Panc1 (cell line): Measurements from ENCODE around the gene GRPR.

ENCODE experiments used
- POLR2AphosphoS5 ChIP-seq: IDR thresholded peaks from 2 replicates; pipeline ENCODE4 v1.6.1; 2012; ENCODE audit warnings: mild to moderate bottlenecking, low read depth, low read length, moderate library complexity
- SIN3A ChIP-seq: IDR thresholded peaks from 2 replicates; pipeline ENCODE4 v1.6.1; 2012; ENCODE audit warnings: low read depth, mild to moderate bottlenecking, low read length, moderate library complexity, borderline replicate concordance; ENCODE audit not compliant: insufficient read depth
- TCF7L2 ChIP-seq: IDR thresholded peaks from 2 replicates; pipeline ENCODE4 v1.6.1; 2011; ENCODE audit warnings: mild to moderate bottlenecking, low read depth, low read length, inconsistent platforms
- TF ChIP-seq, protein P1 (sequence below): fragments of 450-650 bp; IDR thresholded peaks from 2 replicates; pipeline ENCODE4 v1.5.1; 2017; ENCODE audit warnings: mild to moderate bottlenecking

DNA sequence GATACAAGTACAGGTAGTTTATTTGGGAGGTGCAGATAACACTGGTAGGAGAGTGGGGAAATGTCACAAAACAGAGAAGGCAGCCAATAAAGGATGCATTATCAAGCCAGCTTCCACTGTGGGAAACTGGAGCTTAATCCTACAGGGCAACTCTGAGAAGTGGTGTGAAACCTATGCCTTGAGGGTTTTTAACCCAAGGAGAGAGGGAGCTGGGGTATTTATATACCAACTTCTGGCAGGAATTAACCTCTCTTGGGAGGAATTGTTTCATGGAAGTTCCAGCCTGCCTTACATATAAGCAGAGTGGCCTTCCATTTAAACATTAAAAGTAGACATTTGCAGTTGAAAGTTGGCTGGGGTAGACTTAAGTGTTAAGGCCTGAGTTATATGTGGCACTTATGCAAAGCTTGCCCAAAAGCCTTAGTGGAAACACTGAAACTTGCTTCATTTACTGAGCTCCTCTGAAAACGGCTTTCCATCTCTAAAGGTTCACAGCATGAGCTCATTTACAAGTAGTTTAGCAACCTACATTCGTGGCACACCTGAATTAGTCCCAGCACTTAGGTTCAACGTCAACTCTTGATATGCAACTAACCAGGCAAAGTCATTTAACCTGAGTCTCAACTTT lies 63.1 kb downstream of the GRPR start:
- TF ChIP-seq TCF7L2 = no peak
- TF ChIP-seq POLR2AphosphoS5 = no peak
- TF ChIP-seq, protein P1, sequence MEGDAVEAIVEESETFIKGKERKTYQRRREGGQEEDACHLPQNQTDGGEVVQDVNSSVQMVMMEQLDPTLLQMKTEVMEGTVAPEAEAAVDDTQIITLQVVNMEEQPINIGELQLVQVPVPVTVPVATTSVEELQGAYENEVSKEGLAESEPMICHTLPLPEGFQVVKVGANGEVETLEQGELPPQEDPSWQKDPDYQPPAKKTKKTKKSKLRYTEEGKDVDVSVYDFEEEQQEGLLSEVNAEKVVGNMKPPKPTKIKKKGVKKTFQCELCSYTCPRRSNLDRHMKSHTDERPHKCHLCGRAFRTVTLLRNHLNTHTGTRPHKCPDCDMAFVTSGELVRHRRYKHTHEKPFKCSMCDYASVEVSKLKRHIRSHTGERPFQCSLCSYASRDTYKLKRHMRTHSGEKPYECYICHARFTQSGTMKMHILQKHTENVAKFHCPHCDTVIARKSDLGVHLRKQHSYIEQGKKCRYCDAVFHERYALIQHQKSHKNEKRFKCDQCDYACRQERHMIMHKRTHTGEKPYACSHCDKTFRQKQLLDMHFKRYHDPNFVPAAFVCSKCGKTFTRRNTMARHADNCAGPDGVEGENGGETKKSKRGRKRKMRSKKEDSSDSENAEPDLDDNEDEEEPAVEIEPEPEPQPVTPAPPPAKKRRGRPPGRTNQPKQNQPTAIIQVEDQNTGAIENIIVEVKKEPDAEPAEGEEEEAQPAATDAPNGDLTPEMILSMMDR = no peak
- no peak for TF ChIP-seq SIN3A
